H1 (cell line): ENCODE results near the gene SEMA3F. TPM values are rescaled to one million over a fixed set of nuclear protein-coding genes. Genes with fewer than 3 reads are reported as not detected.

ENCODE experiments used
- CTCF ChIA-PET: fragments of 300-600 bp; sonication (Branson Sonifier 250); formaldehyde crosslinking; loops from one replicate; lab custom pipeline; 2021; ENCODE audit not compliant: partially characterized antibody; lab: Charles Lee
- POLR2A ChIA-PET: fragments of 300-600 bp; sonication (Branson Sonifier 250); formaldehyde crosslinking; loops from one replicate; lab custom pipeline; 2021; ENCODE audit warnings: inconsistent platforms; ENCODE audit not compliant: partially characterized antibody; lab: Charles Lee
- DNase-seq, 2 experiments: peaks; one replicate each; pipeline versions ENCODE4 v3.0.0 to v3.0.0-alpha.2; 2010 to 2022; ENCODE audit warnings: low spot score in 2 of 2, low read depth in 1 of 2, mixed read lengths in 1 of 2
- FAIRE-seq: peaks from 2 replicates; lab custom pipeline; 2011; peaks lifted over from hg19 to GRCh38; lab: Jason Lieb, UNC
- H2AFZ ChIP-seq: 2 replicates; pipeline ENCODE4 v1.8.1; 2012; ENCODE audit warnings: low read length, inconsistent platforms
- H2AK5ac ChIP-seq: 2 replicates; pipeline ENCODE4 v1.6.1; 2013; ENCODE audit warnings: low read depth, low read length
- H2BK120ac ChIP-seq: replicated peaks from 2 replicates; pipeline ENCODE3; 2013; ENCODE audit warnings: low read depth, low read length, inconsistent platforms
- H2BK12ac ChIP-seq: 2 replicates; pipeline ENCODE4 v1.6.1; 2013; ENCODE audit warnings: low read depth, low read length
- H2BK15ac ChIP-seq: 2 replicates; pipeline ENCODE4 v1.6.1; 2013; ENCODE audit warnings: low read length
- H2BK20ac ChIP-seq: 2 replicates; pipeline ENCODE4 v1.6.1; 2013; ENCODE audit warnings: low read length
- H2BK5ac ChIP-seq: 2 replicates; pipeline ENCODE4 v1.6.1; 2013; ENCODE audit warnings: low read depth, low read length
- H3K14ac ChIP-seq: 2 replicates; pipeline ENCODE4 v1.6.1; 2013; ENCODE audit warnings: inconsistent platforms; ENCODE audit not compliant: insufficient read length
- H3K18ac ChIP-seq: 2 replicates; pipeline ENCODE4 v1.6.1; 2013; ENCODE audit warnings: low read length; ENCODE audit errors: extremely low read depth
- H3K23ac ChIP-seq: 2 replicates; pipeline ENCODE4 v1.6.1; 2013; ENCODE audit warnings: inconsistent platforms; ENCODE audit not compliant: insufficient read length
- H3K23me2 ChIP-seq: 2 replicates; pipeline ENCODE4 v1.6.1; 2013; ENCODE audit warnings: low read depth, low read length
- H3K27ac ChIP-seq: 2 replicates; pipeline ENCODE4 v1.6.1; 2011; ENCODE audit warnings: low read depth, low read length, inconsistent platforms
- H3K27me3 ChIP-seq, 4 experiments: replicated peaks in 1 of 4; 1 replicate in 1 of 4; 2 replicates in 3 of 4; pipeline versions ENCODE4 v1.6.1 to v1.8.1; 2011 to 2013; ENCODE audit warnings: low read length in 3 of 4, mild to moderate bottlenecking in 3 of 4, inconsistent platforms in 2 of 4, mixed read lengths in 2 of 4, moderate library complexity in 1 of 4; ENCODE audit not compliant: control insufficient read depth in 3 of 4, insufficient read depth in 3 of 4; ENCODE audit errors: extremely low read depth in 1 of 4
- H3K36me3 ChIP-seq, 4 experiments: 2 replicates each; pipeline versions ENCODE4 v1.6.1 to v1.8.1; 2011 to 2013; ENCODE audit warnings: mild to moderate bottlenecking in 4 of 4, low read length in 3 of 4, moderate library complexity in 2 of 4, control low read depth in 1 of 4, inconsistent platforms in 1 of 4; ENCODE audit not compliant: insufficient read depth in 4 of 4, control insufficient read depth in 2 of 4
- H3K4ac ChIP-seq: replicated peaks from 2 replicates; pipeline ENCODE3; 2013; ENCODE audit warnings: low read length, low read depth, mixed read lengths, inconsistent platforms; ENCODE audit not compliant: insufficient read length
- H3K4me1 ChIP-seq, 4 experiments: replicated peaks in 1 of 4; 1 replicate in 1 of 4; 2 replicates in 3 of 4; pipeline versions ENCODE4 v1.6.1 to v1.8.1; 2011 to 2013; ENCODE audit warnings: low read length in 3 of 4, inconsistent platforms in 2 of 4, mixed read lengths in 1 of 4; ENCODE audit not compliant: insufficient read depth in 4 of 4, control insufficient read depth in 3 of 4
- H3K4me2 ChIP-seq, 2 experiments: 2 replicates each; pipeline versions ENCODE4 v1.6.1 to v1.8.1; 2011 to 2013; ENCODE audit warnings: low read depth in 2 of 2, low read length in 2 of 2, control low read depth in 1 of 2, inconsistent platforms in 1 of 2, mild to moderate bottlenecking in 1 of 2; ENCODE audit not compliant: insufficient read depth in 1 of 2
- H3K4me3 ChIP-seq, 4 experiments: fragments of 200-600, 300-600 bp in 1 of 4; sonication (generic), shearing (Covaris generic), sonication (Bioruptor Twin) in 1 of 4; 2 replicates each; pipeline versions ENCODE4 v1.5.1 to v1.8.1; 2011 to 2016; ENCODE audit warnings: low read length in 4 of 4, low read depth in 3 of 4, control low read depth in 2 of 4, inconsistent platforms in 2 of 4, mild to moderate bottlenecking in 2 of 4, mixed read lengths in 1 of 4, moderate library complexity in 1 of 4; ENCODE audit not compliant: insufficient read depth in 2 of 4; ENCODE audit errors: extremely low read depth in 1 of 4
- H3K56ac ChIP-seq: replicated peaks from 2 replicates; pipeline ENCODE3; 2013; ENCODE audit warnings: low read depth, mild to moderate bottlenecking, mixed read lengths, low read length, inconsistent platforms; ENCODE audit not compliant: insufficient read length
- H3K79me1 ChIP-seq: 2 replicates; pipeline ENCODE4 v1.6.1; 2013; ENCODE audit warnings: low read depth, low read length, control low read depth
- H3K79me2 ChIP-seq, 2 experiments: 2 replicates each; pipeline versions ENCODE4 v1.6.1 to v1.8.1; 2012 to 2013; ENCODE audit warnings: low read length in 2 of 2, mild to moderate bottlenecking in 2 of 2, inconsistent platforms in 1 of 2; ENCODE audit not compliant: insufficient read depth in 2 of 2, control insufficient read depth in 1 of 2
- H3K9ac ChIP-seq, 4 experiments: replicated peaks in 1 of 4; 1 replicate in 1 of 4; 2 replicates in 3 of 4; pipeline versions ENCODE4 v1.6.1 to v1.8.1; 2011 to 2013; ENCODE audit warnings: low read depth in 3 of 4, low read length in 3 of 4, control low read depth in 2 of 4, mild to moderate bottlenecking in 2 of 4, moderate library complexity in 2 of 4, inconsistent platforms in 1 of 4; ENCODE audit errors: extremely low read depth in 1 of 4
- H3K9me3 ChIP-seq, 2 experiments: 2 replicates each; pipeline versions ENCODE4 v1.6.1 to v1.8.1; 2012 to 2013; ENCODE audit warnings: mild to moderate bottlenecking in 2 of 2, moderate library complexity in 2 of 2, control low read depth in 1 of 2, inconsistent platforms in 1 of 2, low read depth in 1 of 2, low read length in 1 of 2, mixed read lengths in 1 of 2; ENCODE audit not compliant: insufficient read depth in 2 of 2
- H4K20me1 ChIP-seq, 2 experiments: replicated peaks in 1 of 2; 2 replicates each; pipeline versions ENCODE3 to v1.8.1; 2011 to 2013; ENCODE audit warnings: inconsistent platforms in 2 of 2, low read length in 2 of 2, mild to moderate bottlenecking in 1 of 2; ENCODE audit not compliant: insufficient read depth in 2 of 2, control insufficient read depth in 1 of 2
- H4K5ac ChIP-seq: 2 replicates; pipeline ENCODE4 v1.6.1; 2013; ENCODE audit warnings: low read length, low read depth, mixed read lengths, inconsistent platforms; ENCODE audit not compliant: insufficient read length
- H4K8ac ChIP-seq: 2 replicates; pipeline ENCODE4 v1.8.0; 2013; ENCODE audit warnings: mild to moderate bottlenecking, moderate library complexity, low read length, inconsistent platforms; ENCODE audit not compliant: insufficient read depth; ENCODE audit errors: extremely low read depth
- H4K91ac ChIP-seq: replicated peaks from 2 replicates; pipeline ENCODE3; 2013; ENCODE audit warnings: low read length, mixed read lengths, inconsistent platforms; ENCODE audit not compliant: insufficient read length
- KDM5A ChIP-seq: fragments of 200-600 bp; IDR thresholded peaks from 2 replicates; pipeline ENCODE4 v1.7.1; 2012; ENCODE audit warnings: mild to moderate bottlenecking, low read length, inconsistent platforms, mixed read lengths
- SIRT6 ChIP-seq: IDR thresholded peaks from one replicate; pipeline ENCODE4 v1.7.1; 2012; ENCODE audit warnings: low read length, inconsistent platforms
- WGBS, 2 experiments: shearing (Covaris generic) in 1 of 2; methylation state at CpG; one replicate each; pipeline versions ENCODE4 v1.1.6 to v1.1.7; 2013 to 2015; ENCODE audit warnings: low lambda C conversion rate in 2 of 2, mixed read lengths in 2 of 2, inconsistent platforms in 1 of 2, low coverage in 1 of 2, missing lambda C conversion rate in 1 of 2; ENCODE audit not compliant: insufficient replicate concordance in 2 of 2, insufficient coverage in 1 of 2, insufficient read length in 1 of 2; ENCODE audit errors: extremely low coverage in 1 of 2, missing lambda C conversion rate in 1 of 2; 5-methylcytosine and 5-hydroxymethylcytosine counted together
- polyA plus RNA-seq, 7 experiments: library from polyadenylated mRNA; depleted of rRNA in 3 of 7; stranded (reverse) in 5 of 7; unstranded in 2 of 7; fragments of >200 nt in 5 of 7; fragments of 200-250 nt in 2 of 7; gene quantifications; 1 replicate in 5 of 7; 2 replicates in 1 of 7; 4 replicates in 1 of 7; pipeline versions ENCODE4 v1.2.1 to v1.2.3, GENCODE V29; 2011 to 2013; ENCODE audit warnings: missing spikeins in 2 of 7, mixed read lengths in 2 of 7
- total RNA-seq: library from RNA; stranded (reverse); fragmentation: NEBNext Ultra II Directional; extraction: Animal tissue kit (Norgen Biotek cat#: 25700); gene quantifications from 2 replicates; pipeline ENCODE4 v1.2.1, GENCODE V29; 2021

The SEMA3F gene
- total and polyA plus RNA-seq, 2 of the 8 experiments (the other 6 are each of a cell fraction or from before 2014, with no cell fraction given): 20.3 to 37.0 TPM

- Histone ChIP-seq H2BK15ac (peak within 1 kb of the TSS; percentile 88), H2BK12ac (peak within 1 kb of the TSS; percentile 60; the same call in 1 of the 2 replicates), H3K79me1 (no peaks in the 10 kb centered on the region), H4K20me1 (peaks cover 0 to 5% of the 10 kb centered on the region in 2 experiments)
- TF ChIP-seq SIRT6 (no peak), KDM5A (no peak)
- TF ChIP-seq, all 59 proteins: peak for 0
- Histone ChIP-seq H3K36me3 (peaks cover under 1 to 12% (median 6%) of the 10 kb centered on the region in 4 experiments; a peak in 5 of 8 replicates), H2BK120ac (no peak within 1 kb of the TSS), H2BK20ac (no peak within 1 kb of the TSS), H3K23me2 (peaks cover 2% of the 10 kb centered on the region; the same call in 1 of the 2 replicates), H3K14ac (no peak within 1 kb of the TSS), H3K27me3 (peaks cover 0 to 12% (median 4%) of the 10 kb centered on the region in 4 experiments; a peak in 3 of 7 replicates), H3K9me3 (no peaks in the 10 kb centered on the region), H3K23ac (no peak within 1 kb of the TSS), H3K79me2 (no peaks in the 10 kb centered on the region), H3K4me1 (peaks cover 0 to 14% (median 7%) of the 10 kb centered on the region in 4 experiments; a peak in 5 of 7 replicates), H2AK5ac (no peak within 1 kb of the TSS), H3K18ac (no peak within 1 kb of the TSS), H2AFZ (no peak within 1 kb of the TSS), H2BK5ac (no peak within 1 kb of the TSS), H3K9ac (no peak within 1 kb of the TSS), H3K4me2 (no peak within 1 kb of the TSS), H4K91ac (no peak within 1 kb of the TSS), H3K27ac (no peak within 1 kb of the TSS), H4K8ac (no peak within 1 kb of the TSS), H4K5ac (no peak within 1 kb of the TSS), H3K56ac (no peak within 1 kb of the TSS), H3K4ac (no peak within 1 kb of the TSS), H3K4me3 (no peak within 1 kb of the TSS)
- FAIRE-seq: no peak
- WGBS, 2 experiments: 93% methylated on average over 8 of the region's 8 CpGs; no CpG with 5 or more reads in 1 of the 2 experiments
- CTCF ChIA-PET: interaction anchor here (0.6 to 19.7 kb wide), 17 partner anchors 16 to 132 kb away, joined by 3 to 1138 read pairs (median 26); partner anchors contain the start of genes GNAI2, HYAL2 and SLC38A3
- no peak for DNase-seq
- POLR2A ChIA-PET: interaction anchor here (0.6 to 11.9 kb wide), 8 partner anchors 9 to 69 kb away, joined by 3 to 128 read pairs (median 5); partner anchors contain the start of gene GNAI2
These were observed 36.0 kb downstream of the SEMA3F start, which contains the start of gene GNAT1 for GRCh38 chr3:50190936-50191660. Gene GNAT1 (plus strand): TSS chr3:50191610. CDS start chr3:50191726, 116 bp downstream.
